Spleen (tissue), 7 donors: ENCODE data around the gene ATRN.

Source experiments
- CTCF ChIP-seq, 11 experiments: fragments of 200-600 bp in 7 of 11; fragments of 450-650 bp in 4 of 11; sonication (generic) in 4 of 11; IDR thresholded peaks in 8 of 11; conservative IDR thresholded peaks in 3 of 11; 1 replicate in 7 of 11; 2 replicates in 4 of 11; pipeline versions ENCODE4 v1.4.0 to v1.8.0; 2016 to 2021; ENCODE audit warnings: antibody characterized with exemption in 11 of 11, inconsistent platforms in 4 of 11, mild to moderate bottlenecking in 1 of 11
- POLR2A ChIP-seq, 3 donors: fragments of 450-650 bp; IDR thresholded peaks; one replicate each; pipeline ENCODE4 v1.5.1; 2017; ENCODE audit warnings: antibody characterized with exemption in 3 of 3, mild to moderate bottlenecking in 1 of 3
- POLR2AphosphoS5 ChIP-seq, 3 donors: sonication (generic); formaldehyde crosslinking; IDR thresholded peaks; one replicate each; pipeline ENCODE4 v1.5.1; 2017; ENCODE audit warnings: antibody characterized with exemption in 3 of 3
- donor health status: DM: no; HTN: no; CAD: no; lungs with moderate emphysema.
- donor health status: DM: no; HTN: no; CAD: no.
- donor health status: DM: no; HTN: no; CAD: no.

- no peak for TF ChIP-seq CTCF (IDR thresholded peaks at IDR 0.05 in 8 of 11, conservative IDR thresholded peaks at IDR 0.05 in 3 of 11)
- no peak for TF ChIP-seq POLR2A (IDR thresholded peaks at IDR 0.05)
- TF ChIP-seq POLR2AphosphoS5 (IDR thresholded peaks at IDR 0.05) = no peak
These were observed 38.0 kb upstream of the ATRN start for GRCh38 chr20:3432844-3433243.
